HepG2 (cell line): ENCODE data around the gene XXYLT1. TPM values are rescaled to one million over a fixed set of nuclear protein-coding genes. Genes with fewer than 3 reads are reported as not detected.
A peak's percentile ranks its signal among the peaks of the same experiment; 100 is the strongest.

Experiments used
- ATAC-seq: fragments of 200-7000 bp; cut with Tn5 transposase; 3 replicates; pipeline ENCODE4 v1.9.1; 2020; ENCODE audit warnings: mild to moderate bottlenecking, moderate library complexity
- BruUV-seq: library from RNA; stranded (reverse); fragments of 400-500 nt; replicated peaks from 2 replicates; lab custom pipeline; 2021; lab: Mats Ljungman, UMichigan
- CTCF ChIA-PET: fragments of 300-600 bp; formaldehyde crosslinking; extraction: SDS; loops from one replicate; lab custom pipeline; 2021; ENCODE audit warnings: low total read pairs, inconsistent platforms, low intra/inter-chr PET ratio; lab: Yijun Ruan, JAX
- POLR2A ChIA-PET: fragments of 350-600 bp; sonication (Branson Sonifier 250); formaldehyde crosslinking; loops from one replicate; lab custom pipeline; 2020; ENCODE audit warnings: antibody characterized with exemption, inconsistent platforms; lab: Yijun Ruan, JAX
- DNase-seq: peaks from one replicate; pipeline ENCODE4 v3.0.0-alpha.2; 2015; ENCODE audit warnings: low spot score
- FAIRE-seq: peaks from 3 replicates; lab custom pipeline; 2011; peaks lifted over from hg19 to GRCh38; lab: Jason Lieb, UNC
- H2AFZ ChIP-seq: one replicate; pipeline ENCODE4 v1.6.1; 2011; ENCODE audit warnings: low read length, inconsistent platforms
- H3K27ac ChIP-seq: fragments of 300-600 bp; 3 replicates; pipeline ENCODE4 v1.8.0; 2011; ENCODE audit warnings: mixed run types, mild to moderate bottlenecking, mixed read lengths, low read length, inconsistent platforms; ENCODE audit not compliant: insufficient read depth; ENCODE audit errors: extremely low read length
- H3K27me3 ChIP-seq, 2 experiments: fragments of 200-600 bp in 1 of 2; 2 replicates in 1 of 2; 3 replicates in 1 of 2; pipeline versions ENCODE4 v1.6.0 to v1.8.0; 2011; ENCODE audit warnings: low read length in 2 of 2, mild to moderate bottlenecking in 2 of 2, moderate library complexity in 2 of 2, inconsistent platforms in 1 of 2; ENCODE audit not compliant: insufficient read depth in 2 of 2, control insufficient read depth in 1 of 2
- H3K36me3 ChIP-seq, 2 experiments: fragments of 200-600 bp in 1 of 2; replicated peaks in 1 of 2; 2 replicates in 1 of 2; 3 replicates in 1 of 2; pipeline versions ENCODE4 v1.5.1 to v1.8.0; 2011; ENCODE audit warnings: low read length in 2 of 2, inconsistent platforms in 1 of 2; ENCODE audit not compliant: insufficient read depth in 2 of 2, control insufficient read depth in 1 of 2
- H3K4me1 ChIP-seq: 2 replicates; pipeline ENCODE4 v1.5.1; 2012; ENCODE audit warnings: low read length, inconsistent platforms; ENCODE audit not compliant: insufficient read depth
- H3K4me2 ChIP-seq: 2 replicates; pipeline ENCODE4 v1.6.0; 2011; ENCODE audit warnings: low read depth, low read length, inconsistent platforms
- H3K4me3 ChIP-seq, 3 experiments: fragments of 200-600 bp in 1 of 3; sonication (generic), shearing (Covaris generic) in 1 of 3; replicated peaks in 1 of 3; 2 replicates each; pipeline ENCODE4 v1.5.1; 2011 to 2016; ENCODE audit warnings: low read length in 3 of 3, inconsistent platforms in 2 of 3, low read depth in 2 of 3, mild to moderate bottlenecking in 2 of 3, control low read depth in 1 of 3, mixed read lengths in 1 of 3; ENCODE audit not compliant: insufficient read depth in 1 of 3
- H3K79me2 ChIP-seq: one replicate; pipeline ENCODE4 v1.6.1; 2011; ENCODE audit warnings: low read length, inconsistent platforms; ENCODE audit not compliant: insufficient read depth
- H3K9ac ChIP-seq: 2 replicates; pipeline ENCODE4 v1.6.0; 2011; ENCODE audit warnings: mild to moderate bottlenecking, low read depth, low read length, inconsistent platforms; ENCODE audit not compliant: insufficient read depth
- H3K9me3 ChIP-seq: 2 replicates; pipeline ENCODE4 v1.5.1; 2012; ENCODE audit warnings: mild to moderate bottlenecking, low read length
- H4K20me1 ChIP-seq: 2 replicates; pipeline ENCODE4 v1.6.0; 2011; ENCODE audit warnings: inconsistent platforms, mild to moderate bottlenecking, low read length, moderate library complexity; ENCODE audit not compliant: insufficient read depth
- ERF ChIP-seq: IDR thresholded peaks from 2 replicates; pipeline ENCODE4 v1.6.1; 2018; ENCODE audit warnings: missing biosample characterization, missing genetic modification reagents
- HNRNPH1 ChIP-seq: fragments of 200-400 bp; formaldehyde crosslinking; optimal IDR thresholded peaks from 2 replicates; pipeline ENCODE3; 2017; ENCODE audit warnings: mild to moderate bottlenecking, low read depth, low read length
- KDM1A ChIP-seq: IDR thresholded peaks from 2 replicates; pipeline ENCODE4 v1.6.1; 2016; ENCODE audit warnings: missing compliant biosample characterization
- MBNL3 ChIP-seq: fragments of 250-450 bp; sonication (Bioruptor Pico); conservative IDR thresholded peaks from 2 replicates; pipeline ENCODE4 v1.8.0; 2022; ENCODE audit warnings: mild to moderate bottlenecking, inconsistent platforms
- NCOA1 ChIP-seq: sonication (generic); formaldehyde crosslinking; IDR thresholded peaks from 2 replicates; pipeline ENCODE4 v1.9.0; 2021; ENCODE audit warnings: missing genetic modification reagents
- RARG ChIP-seq: sonication (generic); formaldehyde crosslinking; IDR thresholded peaks from 2 replicates; pipeline ENCODE4 v1.4.0; 2020; ENCODE audit warnings: low read depth, mild to moderate bottlenecking, missing genetic modification reagents
- SRSF9 ChIP-seq: fragments of 200-400 bp; formaldehyde crosslinking; IDR thresholded peaks from 2 replicates; pipeline ENCODE4 v1.6.1; 2018; ENCODE audit warnings: borderline replicate concordance, mild to moderate bottlenecking, low read depth, low read length; ENCODE audit not compliant: insufficient read depth, poor library complexity, severe bottlenecking
- XBP1 ChIP-seq: sonication (generic); formaldehyde crosslinking; IDR thresholded peaks from 2 replicates; pipeline ENCODE4 v1.5.0; 2020; ENCODE audit warnings: missing genetic modification reagents
- WGBS: methylation state at CpG from one replicate; pipeline ENCODE4 v1.1.6; 2017; ENCODE audit warnings: low lambda C conversion rate; 5-methylcytosine and 5-hydroxymethylcytosine counted together
- in situ Hi-C: cut with HindIII; loops from 2 replicates; pipeline ENCODE4 v1.10.0; 2017; ENCODE audit warnings: low pct_unique_long_range_greater_than_20kb; ENCODE audit not compliant: extremely low pct_ligation_motif_present
- intact Hi-C: fragments of 100-400 bp; cut with micrococcal nuclease; formaldehyde crosslinking; loops from one replicate; pipeline ENCODE4 v1.10.0; 2022; ENCODE audit not compliant: unreplicated experiment
- polyA plus RNA-seq, 8 experiments: library from polyadenylated mRNA; depleted of rRNA in 3 of 8; stranded (reverse) in 7 of 8; unstranded in 1 of 8; fragments of >200 nt; fragmentation: Illumina TruSeq in 4 of 8; extraction: Trizol in 4 of 8; gene quantifications; 2 replicates each; pipeline versions ENCODE4 v1.2.1 to v1.2.3, GENCODE V29; 2011 to 2016; ENCODE audit warnings: low read depth in 4 of 8, missing spikeins in 1 of 8, mixed read lengths in 1 of 8; ENCODE audit not compliant: insufficient read depth in 1 of 8
- total RNA-seq, 5 experiments: library from RNA; depleted of rRNA; stranded (reverse); fragments of >200 nt; fragmentation: Illumina TruSeq; extraction: Trizol; gene quantifications; 2 replicates each; pipeline ENCODE4 v1.2.3, GENCODE V29; 2016; ENCODE audit warnings: low read depth in 1 of 5
- TF ChIP-seq, protein P1 (sequence below): sonication (generic); formaldehyde crosslinking; IDR thresholded peaks from 2 replicates; pipeline ENCODE4 v1.5.1; 2020; ENCODE audit warnings: mild to moderate bottlenecking, missing genetic modification reagents, moderate library complexity
- TF ChIP-seq, protein P2 (sequence below): sonication (generic); formaldehyde crosslinking; IDR thresholded peaks from 2 replicates; pipeline ENCODE4 v1.5.0; 2020; ENCODE audit warnings: missing genetic modification reagents, mild to moderate bottlenecking, borderline replicate concordance
- TF ChIP-seq, protein P3 (sequence below): fragments of 450-650 bp; IDR thresholded peaks from 2 replicates; pipeline ENCODE4 v1.6.1; 2016
- TF ChIP-seq, protein P4 (sequence below): sonication (generic); formaldehyde crosslinking; IDR thresholded peaks from 2 replicates; pipeline ENCODE4 v1.9.0; 2021; ENCODE audit warnings: missing genetic modification reagents, borderline replicate concordance
- TF ChIP-seq, protein P5 (sequence below): IDR thresholded peaks from 2 replicates; pipeline ENCODE4 v1.6.1; 2016; ENCODE audit warnings: missing compliant biosample characterization, missing genetic modification reagents, borderline replicate concordance

The XXYLT1 gene
- total and polyA plus RNA-seq, 2 of the 13 experiments (the other 11 are each of a cell fraction or from before 2014, with no cell fraction given), result 17.7 to 19.0 TPM

DNA sequence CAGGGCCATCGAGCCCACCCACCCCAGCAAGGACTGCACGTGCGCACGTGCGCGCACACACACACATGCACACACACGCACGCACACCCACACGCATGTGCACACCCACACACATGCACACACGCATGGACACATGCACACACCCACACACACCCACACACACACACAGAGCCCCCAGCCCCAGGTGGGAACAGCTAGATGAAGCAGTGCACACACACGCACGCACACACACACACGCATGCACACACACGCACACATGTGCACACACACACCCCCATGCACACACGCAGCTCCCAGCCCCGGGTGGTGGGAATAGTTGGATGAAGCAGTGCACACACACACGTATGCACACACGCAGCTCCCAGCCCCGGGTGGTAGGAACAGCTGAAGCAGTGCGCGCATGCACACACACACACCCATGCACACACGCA is 158.6 kb downstream of the XXYLT1 start (continued):
- TF ChIP-seq, protein P1, sequence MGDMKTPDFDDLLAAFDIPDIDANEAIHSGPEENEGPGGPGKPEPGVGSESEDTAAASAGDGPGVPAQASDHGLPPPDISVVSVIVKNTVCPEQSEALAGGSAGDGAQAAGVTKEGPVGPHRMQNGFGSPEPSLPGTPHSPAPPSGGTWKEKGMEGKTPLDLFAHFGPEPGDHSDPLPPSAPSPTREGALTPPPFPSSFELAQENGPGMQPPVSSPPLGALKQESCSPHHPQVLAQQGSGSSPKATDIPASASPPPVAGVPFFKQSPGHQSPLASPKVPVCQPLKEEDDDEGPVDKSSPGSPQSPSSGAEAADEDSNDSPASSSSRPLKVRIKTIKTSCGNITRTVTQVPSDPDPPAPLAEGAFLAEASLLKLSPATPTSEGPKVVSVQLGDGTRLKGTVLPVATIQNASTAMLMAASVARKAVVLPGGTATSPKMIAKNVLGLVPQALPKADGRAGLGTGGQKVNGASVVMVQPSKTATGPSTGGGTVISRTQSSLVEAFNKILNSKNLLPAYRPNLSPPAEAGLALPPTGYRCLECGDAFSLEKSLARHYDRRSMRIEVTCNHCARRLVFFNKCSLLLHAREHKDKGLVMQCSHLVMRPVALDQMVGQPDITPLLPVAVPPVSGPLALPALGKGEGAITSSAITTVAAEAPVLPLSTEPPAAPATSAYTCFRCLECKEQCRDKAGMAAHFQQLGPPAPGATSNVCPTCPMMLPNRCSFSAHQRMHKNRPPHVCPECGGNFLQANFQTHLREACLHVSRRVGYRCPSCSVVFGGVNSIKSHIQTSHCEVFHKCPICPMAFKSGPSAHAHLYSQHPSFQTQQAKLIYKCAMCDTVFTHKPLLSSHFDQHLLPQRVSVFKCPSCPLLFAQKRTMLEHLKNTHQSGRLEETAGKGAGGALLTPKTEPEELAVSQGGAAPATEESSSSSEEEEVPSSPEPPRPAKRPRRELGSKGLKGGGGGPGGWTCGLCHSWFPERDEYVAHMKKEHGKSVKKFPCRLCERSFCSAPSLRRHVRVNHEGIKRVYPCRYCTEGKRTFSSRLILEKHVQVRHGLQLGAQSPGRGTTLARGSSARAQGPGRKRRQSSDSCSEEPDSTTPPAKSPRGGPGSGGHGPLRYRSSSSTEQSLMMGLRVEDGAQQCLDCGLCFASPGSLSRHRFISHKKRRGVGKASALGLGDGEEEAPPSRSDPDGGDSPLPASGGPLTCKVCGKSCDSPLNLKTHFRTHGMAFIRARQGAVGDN, result 0 out of 2 replicates have a peak, but pooled peaks have one; percentile 9
- TF ChIP-seq, protein P2, sequence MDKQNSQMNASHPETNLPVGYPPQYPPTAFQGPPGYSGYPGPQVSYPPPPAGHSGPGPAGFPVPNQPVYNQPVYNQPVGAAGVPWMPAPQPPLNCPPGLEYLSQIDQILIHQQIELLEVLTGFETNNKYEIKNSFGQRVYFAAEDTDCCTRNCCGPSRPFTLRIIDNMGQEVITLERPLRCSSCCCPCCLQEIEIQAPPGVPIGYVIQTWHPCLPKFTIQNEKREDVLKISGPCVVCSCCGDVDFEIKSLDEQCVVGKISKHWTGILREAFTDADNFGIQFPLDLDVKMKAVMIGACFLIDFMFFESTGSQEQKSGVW (CRISPR knock-in tag), result no peak

- Histone ChIP-seq H4K20me1 (no peaks in the 10 kb centered on the region), H3K4me1 (peaks cover 25% of the 10 kb centered on the region), H3K4me3 (no peak overlapping the region), H3K79me2 (no peaks in the 10 kb centered on the region), H3K4me2 (no peak overlapping the region), H3K9me3 (no peaks in the 10 kb centered on the region), H3K27me3 (no peaks in the 10 kb centered on the region), H3K27ac (no peak overlapping the region), H3K9ac (no peak overlapping the region), H3K36me3 (peaks cover 2 to 6% of the 10 kb centered on the region in 2 experiments; a peak in 3 of 5 replicates), H2AFZ (no peak overlapping the region)
- WGBS, result 97% methylated on average over 9 of the region's 9 CpGs
- ChIA-PET CTCF (no interaction called here), POLR2A (no interaction called here)
- TF ChIP-seq, protein P3, sequence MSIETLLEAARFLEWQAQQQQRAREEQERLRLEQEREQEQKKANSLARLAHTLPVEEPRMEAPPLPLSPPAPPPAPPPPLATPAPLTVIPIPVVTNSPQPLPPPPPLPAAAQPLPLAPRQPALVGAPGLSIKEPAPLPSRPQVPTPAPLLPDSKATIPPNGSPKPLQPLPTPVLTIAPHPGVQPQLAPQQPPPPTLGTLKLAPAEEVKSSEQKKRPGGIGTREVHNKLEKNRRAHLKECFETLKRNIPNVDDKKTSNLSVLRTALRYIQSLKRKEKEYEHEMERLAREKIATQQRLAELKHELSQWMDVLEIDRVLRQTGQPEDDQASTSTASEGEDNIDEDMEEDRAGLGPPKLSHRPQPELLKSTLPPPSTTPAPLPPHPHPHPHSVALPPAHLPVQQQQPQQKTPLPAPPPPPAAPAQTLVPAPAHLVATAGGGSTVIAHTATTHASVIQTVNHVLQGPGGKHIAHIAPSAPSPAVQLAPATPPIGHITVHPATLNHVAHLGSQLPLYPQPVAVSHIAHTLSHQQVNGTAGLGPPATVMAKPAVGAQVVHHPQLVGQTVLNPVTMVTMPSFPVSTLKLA, result no peak
- TF ChIP-seq RARG (CRISPR knock-in tag) (no peak), ERF (CRISPR knock-in tag) (no peak), SRSF9 (no peak), NCOA1 (CRISPR knock-in tag) (no peak), MBNL3 (CRISPR knock-in tag) (no peak), KDM1A (CRISPR knock-in tag) (no peak), HNRNPH1 (no peak), XBP1 (CRISPR knock-in tag) (no peak)
- TF ChIP-seq, protein P4, sequence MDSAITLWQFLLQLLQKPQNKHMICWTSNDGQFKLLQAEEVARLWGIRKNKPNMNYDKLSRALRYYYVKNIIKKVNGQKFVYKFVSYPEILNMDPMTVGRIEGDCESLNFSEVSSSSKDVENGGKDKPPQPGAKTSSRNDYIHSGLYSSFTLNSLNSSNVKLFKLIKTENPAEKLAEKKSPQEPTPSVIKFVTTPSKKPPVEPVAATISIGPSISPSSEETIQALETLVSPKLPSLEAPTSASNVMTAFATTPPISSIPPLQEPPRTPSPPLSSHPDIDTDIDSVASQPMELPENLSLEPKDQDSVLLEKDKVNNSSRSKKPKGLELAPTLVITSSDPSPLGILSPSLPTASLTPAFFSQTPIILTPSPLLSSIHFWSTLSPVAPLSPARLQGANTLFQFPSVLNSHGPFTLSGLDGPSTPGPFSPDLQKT (CRISPR knock-in tag), result no peak
- TF ChIP-seq, protein P5, sequence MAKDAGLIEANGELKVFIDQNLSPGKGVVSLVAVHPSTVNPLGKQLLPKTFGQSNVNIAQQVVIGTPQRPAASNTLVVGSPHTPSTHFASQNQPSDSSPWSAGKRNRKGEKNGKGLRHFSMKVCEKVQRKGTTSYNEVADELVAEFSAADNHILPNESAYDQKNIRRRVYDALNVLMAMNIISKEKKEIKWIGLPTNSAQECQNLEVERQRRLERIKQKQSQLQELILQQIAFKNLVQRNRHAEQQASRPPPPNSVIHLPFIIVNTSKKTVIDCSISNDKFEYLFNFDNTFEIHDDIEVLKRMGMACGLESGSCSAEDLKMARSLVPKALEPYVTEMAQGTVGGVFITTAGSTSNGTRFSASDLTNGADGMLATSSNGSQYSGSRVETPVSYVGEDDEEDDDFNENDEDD (CRISPR knock-in tag), result no peak
- ATAC-seq (no peak), FAIRE-seq (no peak), DNase-seq (no peak)
- in situ Hi-C loops, result no loop called here
- no TSS peak for BruUV-seq
- intact Hi-C loops, result no loop called here
These were observed 159.2 kb downstream of the XXYLT1 start for GRCh38 chr3:195111766-195112165.
